HEK293T (cell line): ENCODE results near the gene CAPSL.

ENCODE experiments used
- CTCF ChIA-PET: fragments of 350-600 bp; formaldehyde crosslinking; extraction: SDS; loops from one replicate; lab custom pipeline; 2021; ENCODE audit warnings: antibody characterized with exemption, inconsistent platforms; lab: Yijun Ruan, JAX
- POLR2A ChIA-PET: fragments of 350-600 bp; formaldehyde crosslinking; extraction: SDS; loops from one replicate; lab custom pipeline; 2020; ENCODE audit warnings: antibody characterized with exemption, inconsistent platforms; lab: Yijun Ruan, JAX
- DNase-seq: peaks from one replicate; pipeline ENCODE4 v3.0.0; 2012; ENCODE audit warnings: mixed read lengths; ENCODE audit errors: extremely low spot score
- ARNT ChIP-seq: fragments of 450-650 bp; IDR thresholded peaks from 2 replicates; pipeline ENCODE4 v1.6.1; 2017; ENCODE audit warnings: mild to moderate bottlenecking
- BHLHE40 ChIP-seq: fragments of 450-650 bp; IDR thresholded peaks from 2 replicates; pipeline ENCODE4 v1.6.1; 2016; ENCODE audit warnings: mild to moderate bottlenecking, moderate library complexity, borderline replicate concordance
- CTBP1 ChIP-seq: fragments of 450-650 bp; IDR thresholded peaks from 2 replicates; pipeline ENCODE4 v1.6.1; 2016; ENCODE audit warnings: borderline replicate concordance
- ELF4 ChIP-seq: fragments of 450-650 bp; IDR thresholded peaks from 2 replicates; pipeline ENCODE4 v1.6.1; 2017; ENCODE audit warnings: antibody characterized with exemption
- FOXA1 ChIP-seq: fragments of 450-650 bp; IDR thresholded peaks from 2 replicates; pipeline ENCODE4 v1.6.1; 2016; ENCODE audit warnings: mild to moderate bottlenecking
- FOXK2 ChIP-seq: fragments of 450-650 bp; IDR thresholded peaks from 2 replicates; pipeline ENCODE4 v1.6.1; 2016; ENCODE audit warnings: mild to moderate bottlenecking
- FOXM1 ChIP-seq: fragments of 450-650 bp; IDR thresholded peaks from 2 replicates; pipeline ENCODE4 v1.6.1; 2017; ENCODE audit warnings: mild to moderate bottlenecking, borderline replicate concordance
- HDGF ChIP-seq: fragments of 450-650 bp; IDR thresholded peaks from 2 replicates; pipeline ENCODE4 v1.6.1; 2017; ENCODE audit warnings: antibody characterized with exemption, borderline replicate concordance
- L3MBTL2 ChIP-seq: fragments of 450-650 bp; conservative IDR thresholded peaks from 2 replicates; pipeline ENCODE4 v1.6.1; 2016; ENCODE audit warnings: mild to moderate bottlenecking
- LEF1 ChIP-seq: fragments of 450-650 bp; IDR thresholded peaks from 2 replicates; pipeline ENCODE4 v1.6.1; 2017; ENCODE audit warnings: mild to moderate bottlenecking, borderline replicate concordance
- NFRKB ChIP-seq: fragments of 450-650 bp; IDR thresholded peaks from 2 replicates; pipeline ENCODE4 v1.6.1; 2016; ENCODE audit warnings: mild to moderate bottlenecking, moderate library complexity
- PKNOX1 ChIP-seq: fragments of 450-650 bp; IDR thresholded peaks from 2 replicates; pipeline ENCODE4 v1.6.1; 2016
- SP1 ChIP-seq: fragments of 450-650 bp; IDR thresholded peaks from 2 replicates; pipeline ENCODE4 v1.6.1; 2017
- SUZ12 ChIP-seq: fragments of 450-650 bp; IDR thresholded peaks from 2 replicates; pipeline ENCODE4 v1.6.1; 2016; ENCODE audit warnings: mild to moderate bottlenecking
- TARDBP ChIP-seq: fragments of 450-650 bp; IDR thresholded peaks from 2 replicates; pipeline ENCODE4 v1.6.1; 2016
- ZNF384 ChIP-seq: fragments of 450-650 bp; IDR thresholded peaks from 2 replicates; pipeline ENCODE4 v1.6.1; 2016

The CAPSL gene

GRCh38 chr5:35879649-35880048 is 58.8 kb downstream of the CAPSL start:
- POLR2A ChIA-PET: no interaction called here
- TF ChIP-seq SUZ12 (no peak), FOXK2 (no peak), CTBP1 (no peak), L3MBTL2 (no peak), LEF1 (no peak), FOXM1 (no peak), HDGF (no peak), BHLHE40 (no peak), SP1 (no peak), FOXA1 (no peak), ARNT (no peak), NFRKB (no peak), PKNOX1 (no peak)
- DNase-seq: no peak
- CTCF ChIA-PET: no interaction called here

- POLR2A ChIA-PET: no interaction called here
- CTCF ChIA-PET: no interaction called here
- no peak for DNase-seq
- TF ChIP-seq SUZ12 (no peak), ZNF384 (no peak), FOXK2 (no peak), FOXM1 (no peak), BHLHE40 (no peak), LEF1 (no peak), FOXA1 (no peak), L3MBTL2 (no peak)
Measured at GRCh38 chr5:35879096-35879495, 59.3 kb downstream of the CAPSL start.

- ChIA-PET POLR2A (no interaction called here), CTCF (no interaction called here)
- no peak for DNase-seq
- TF ChIP-seq CTBP1: no peak
- no peak for TF ChIP-seq TARDBP
- TF ChIP-seq SP1: no peak
- TF ChIP-seq LEF1: no peak
- TF ChIP-seq SUZ12: no peak
- TF ChIP-seq FOXK2: no peak
- TF ChIP-seq FOXA1: no peak
- TF ChIP-seq ELF4: no peak
- TF ChIP-seq HDGF: no peak
Measured at GRCh38 chr5:35878079-35878478, 60.3 kb downstream of the CAPSL start.

GRCh38 chr5:35877655-35878054 is 60.8 kb downstream of the CAPSL start:
- POLR2A ChIA-PET: no interaction called here
- DNase-seq: no peak
- no peak for TF ChIP-seq FOXK2
- TF ChIP-seq CTBP1: no peak
- no peak for TF ChIP-seq FOXA1
- TF ChIP-seq NFRKB: no peak
- CTCF ChIA-PET: no interaction called here

GRCh38 chr5:35876922-35877321 is 61.5 kb downstream of the CAPSL start:
- no peak for TF ChIP-seq LEF1
- no peak for TF ChIP-seq SP1
- no peak for TF ChIP-seq ZNF384
- TF ChIP-seq CTBP1: no peak
- TF ChIP-seq ARNT: no peak
- TF ChIP-seq FOXK2: no peak
- no peak for TF ChIP-seq HDGF
- TF ChIP-seq ELF4: no peak
- no peak for TF ChIP-seq BHLHE40
- no peak for TF ChIP-seq NFRKB
- no peak for TF ChIP-seq FOXM1
- no peak for TF ChIP-seq L3MBTL2
- TF ChIP-seq TARDBP: no peak
- TF ChIP-seq SUZ12: no peak
- TF ChIP-seq FOXA1: no peak
- ChIA-PET CTCF (no interaction called here), POLR2A (no interaction called here)
- no peak for DNase-seq

- ChIA-PET POLR2A (no interaction called here), CTCF (no interaction called here)
- no peak for TF ChIP-seq SP1
- DNase-seq: no peak
Measured at GRCh38 chr5:35876454-35876853, 62.0 kb downstream of the CAPSL start.

- TF ChIP-seq ARNT (no peak), FOXA1 (no peak), SP1 (no peak), FOXK2 (no peak), PKNOX1 (no peak), CTBP1 (no peak), LEF1 (no peak)
- CTCF ChIA-PET: no interaction called here
- POLR2A ChIA-PET: no interaction called here
- DNase-seq: no peak
Measured at GRCh38 chr5:35870605-35871004, 67.8 kb downstream of the CAPSL start.

GRCh38 chr5:35869685-35870277 is 68.6 kb downstream of the CAPSL start:
- no peak for DNase-seq
- CTCF ChIA-PET: no interaction called here
- TF ChIP-seq ELF4 (no peak), ARNT (no peak), BHLHE40 (no peak), ZNF384 (no peak), NFRKB (no peak), PKNOX1 (no peak), SP1 (no peak), HDGF (no peak), L3MBTL2 (no peak), FOXM1 (no peak), CTBP1 (no peak), FOXK2 (no peak), TARDBP (no peak), SUZ12 (no peak), FOXA1 (no peak), LEF1 (no peak)
- POLR2A ChIA-PET: no interaction called here
